SK-N-SH (cell line): ENCODE results near the gene RPL29. TPM values are rescaled to one million over a fixed set of nuclear protein-coding genes. Genes with fewer than 3 reads are reported as not detected.

Experiments
- CTCF ChIA-PET: fragments of 300-600, 350-600 bp; formaldehyde crosslinking; extraction: SDS; loops from one replicate; lab custom pipeline; 2021; lab: Yijun Ruan, JAX
- POLR2A ChIA-PET: fragments of 350-600 bp; sonication (Branson Sonifier 250); formaldehyde crosslinking; extraction: SDS; loops from one replicate; lab custom pipeline; 2020; ENCODE audit warnings: antibody characterized with exemption, inconsistent platforms; lab: Yijun Ruan, JAX
- DNase-seq: peaks from one replicate; pipeline ENCODE4 v3.0.0; 2012
- H2AFZ ChIP-seq: fragments of 200-600 bp; sonication (generic); 2 replicates; pipeline ENCODE4 v1.8.1; 2016; ENCODE audit warnings: antibody characterized with exemption, mild to moderate bottlenecking, low read depth
- H3F3A ChIP-seq: fragments of 200-600 bp; sonication (generic); replicated peaks from 2 replicates; pipeline ENCODE3; 2016; ENCODE audit warnings: antibody characterized with exemption, mild to moderate bottlenecking; ENCODE audit not compliant: insufficient read depth
- H3K27ac ChIP-seq, 2 experiments: fragments of 200-500 bp in 1 of 2; fragments of 200-600 bp in 1 of 2; sonication (Bioruptor generic) in 1 of 2; sonication (generic), shearing (Covaris generic) in 1 of 2; 2 replicates each; pipeline versions ENCODE4 v1.5.1 to v1.6.1; 2014 to 2016; ENCODE audit warnings: low read depth in 2 of 2, inconsistent platforms in 1 of 2, low read length in 1 of 2, mild to moderate bottlenecking in 1 of 2, mixed read lengths in 1 of 2
- H3K27me3 ChIP-seq: fragments of 200-600 bp; sonication (generic), shearing (Covaris generic); 2 replicates; pipeline ENCODE4 v1.6.1; 2016; ENCODE audit warnings: mixed run types; ENCODE audit not compliant: insufficient read depth
- H3K36me3 ChIP-seq, 2 experiments: fragments of 200-500 bp in 1 of 2; fragments of 200-600 bp in 1 of 2; sonication (Bioruptor generic) in 1 of 2; sonication (generic) in 1 of 2; replicated peaks in 1 of 2; 2 replicates each; pipeline versions ENCODE3 to v1.5.1; 2014 to 2016; ENCODE audit warnings: low read length in 1 of 2, mild to moderate bottlenecking in 1 of 2; ENCODE audit not compliant: insufficient read depth in 2 of 2, control insufficient read depth in 1 of 2
- H3K4me1 ChIP-seq, 2 experiments: fragments of 200-500 bp in 1 of 2; fragments of 200-600 bp in 1 of 2; sonication (Bioruptor generic) in 1 of 2; sonication (generic), shearing (Covaris generic) in 1 of 2; 2 replicates each; pipeline versions ENCODE4 v1.5.1 to v1.6.1; 2014 to 2016; ENCODE audit warnings: low read depth in 1 of 2, low read length in 1 of 2, mixed run types in 1 of 2; ENCODE audit not compliant: insufficient read depth in 2 of 2, control insufficient read depth in 1 of 2
- H3K4me2 ChIP-seq: fragments of 200-600 bp; sonication (generic), shearing (Covaris generic); 2 replicates; pipeline ENCODE4 v1.6.1; 2017; ENCODE audit warnings: mixed run types
- H3K4me3 ChIP-seq, 2 experiments: fragments of 200-500 bp in 1 of 2; fragments of 200-600 bp in 1 of 2; sonication (Bioruptor generic) in 1 of 2; sonication (generic), shearing (Covaris generic) in 1 of 2; 2 replicates each; pipeline versions ENCODE4 v1.5.1 to v1.8.1; 2014 to 2016; ENCODE audit warnings: low read depth in 2 of 2, inconsistent platforms in 1 of 2, low read length in 1 of 2, mild to moderate bottlenecking in 1 of 2, mixed read lengths in 1 of 2, moderate library complexity in 1 of 2
- H3K79me2 ChIP-seq: fragments of 200-600 bp; sonication (generic); 2 replicates; pipeline ENCODE4 v1.8.1; 2017; ENCODE audit warnings: mild to moderate bottlenecking; ENCODE audit not compliant: insufficient read depth
- H3K9ac ChIP-seq: fragments of 200-600 bp; sonication (generic); 2 replicates; pipeline ENCODE4 v1.6.1; 2017; ENCODE audit warnings: mixed run types
- H3K9me2 ChIP-seq: fragments of 200-600 bp; sonication (generic); 2 replicates; pipeline ENCODE4 v1.6.1; 2017; ENCODE audit warnings: mixed run types
- H3K9me3 ChIP-seq: fragments of 200-600 bp; sonication (generic); 2 replicates; pipeline ENCODE4 v1.6.1; 2017; ENCODE audit warnings: mixed run types, mild to moderate bottlenecking, moderate library complexity
- H4K20me1 ChIP-seq: fragments of 200-600 bp; sonication (generic); 2 replicates; pipeline ENCODE4 v1.6.1; 2017; ENCODE audit warnings: mild to moderate bottlenecking, mixed run types; ENCODE audit not compliant: insufficient read depth
- CHD2 ChIP-seq: fragments of 150-350 bp; IDR thresholded peaks from 2 replicates; pipeline ENCODE4 v1.6.1; 2018; ENCODE audit warnings: low read length; ENCODE audit not compliant: partially characterized antibody
- ELF1 ChIP-seq: IDR thresholded peaks from 2 replicates; pipeline ENCODE4 v1.4.0; 2012
- EP300 ChIP-seq, 2 experiments: IDR thresholded peaks; 2 replicates each; pipeline versions ENCODE4 v1.4.0 to v1.6.1; 2012; ENCODE audit warnings: borderline replicate concordance in 1 of 2, low read depth in 1 of 2, low read length in 1 of 2
- FOXJ3 ChIP-seq: sonication (generic); formaldehyde crosslinking; IDR thresholded peaks from 2 replicates; pipeline ENCODE4 v1.5.1; 2020; ENCODE audit warnings: mild to moderate bottlenecking, missing genetic modification reagents
- FOXM1 ChIP-seq: IDR thresholded peaks from 2 replicates; pipeline ENCODE4 v1.4.0; 2012; ENCODE audit warnings: low read depth, mild to moderate bottlenecking
- GATA2 ChIP-seq: sonication (generic); formaldehyde crosslinking; IDR thresholded peaks from 2 replicates; pipeline ENCODE4 v1.5.0; 2020; ENCODE audit warnings: mild to moderate bottlenecking, missing genetic modification reagents
- JUND ChIP-seq: IDR thresholded peaks from 2 replicates; pipeline ENCODE4 v1.4.0; 2012
- MEF2A ChIP-seq: IDR thresholded peaks from 2 replicates; pipeline ENCODE4 v1.4.0; 2012; ENCODE audit warnings: low read depth, borderline replicate concordance
- MXI1 ChIP-seq: IDR thresholded peaks from 2 replicates; pipeline ENCODE4 v1.6.1; 2012; ENCODE audit warnings: mild to moderate bottlenecking, low read depth, low read length, improper control_type of control experiment
- NFIC ChIP-seq: IDR thresholded peaks from 2 replicates; pipeline ENCODE4 v1.4.0; 2012; ENCODE audit warnings: borderline replicate concordance
- POLR2AphosphoS5 ChIP-seq: IDR thresholded peaks from 2 replicates; pipeline ENCODE4 v1.6.1; 2012; ENCODE audit warnings: low read depth, low read length
- RAD21 ChIP-seq: IDR thresholded peaks from 2 replicates; pipeline ENCODE4 v1.6.1; 2012; ENCODE audit warnings: mild to moderate bottlenecking, low read length
- RCOR1 ChIP-seq: fragments of 150-350 bp; IDR thresholded peaks from 2 replicates; pipeline ENCODE4 v1.6.1; 2017; ENCODE audit warnings: antibody characterized with exemption, low read length
- RFX5 ChIP-seq: IDR thresholded peaks from 2 replicates; pipeline ENCODE4 v1.6.1; 2012; ENCODE audit warnings: mild to moderate bottlenecking, improper control_type of control experiment, low read length
- RXRA ChIP-seq: IDR thresholded peaks from 2 replicates; pipeline ENCODE4 v1.4.0; 2012; ENCODE audit warnings: low read depth, mild to moderate bottlenecking, borderline replicate concordance
- SMC3 ChIP-seq: IDR thresholded peaks from 2 replicates; pipeline ENCODE4 v1.6.1; 2012; ENCODE audit warnings: low read depth, low read length, improper control_type of control experiment
- TCF12 ChIP-seq: IDR thresholded peaks from 2 replicates; pipeline ENCODE4 v1.4.0; 2012
- YY1 ChIP-seq: IDR thresholded peaks from 2 replicates; pipeline ENCODE4 v1.4.0; 2012; ENCODE audit warnings: low read depth, mild to moderate bottlenecking
- WGBS: methylation state at CpG from one replicate; pipeline ENCODE4 v1.1.6; 2017; ENCODE audit warnings: low lambda C conversion rate; 5-methylcytosine and 5-hydroxymethylcytosine counted together
- polyA plus RNA-seq, 3 experiments: library from polyadenylated mRNA; depleted of rRNA; stranded (reverse); fragments of >200 nt; gene quantifications; 2 replicates each; pipeline ENCODE4 v1.2.3, GENCODE V29; 2012
- TF ChIP-seq, protein P1 (sequence below): fragments of 150-350 bp; IDR thresholded peaks from 2 replicates; pipeline ENCODE4 v1.6.1; 2017; ENCODE audit warnings: antibody characterized with exemption, low read length, low read depth, borderline replicate concordance
- TF ChIP-seq, protein P2 (sequence below): IDR thresholded peaks from 2 replicates; pipeline ENCODE4 v1.4.0; 2012; ENCODE audit warnings: low read depth
- TF ChIP-seq, protein P3 (sequence below): IDR thresholded peaks from 2 replicates; pipeline ENCODE4 v1.6.1; 2012; ENCODE audit warnings: mild to moderate bottlenecking, low read depth, low read length, moderate library complexity
- TF ChIP-seq, protein P4 (sequence below): IDR thresholded peaks from 2 replicates; pipeline ENCODE4; 2012
- TF ChIP-seq, protein P5 (sequence below): IDR thresholded peaks from 2 replicates; pipeline ENCODE4 v1.4.0; 2012; ENCODE audit warnings: low read depth, borderline replicate concordance

RPL29 gene
- polyA plus RNA-seq, 1 of the 3 experiments (the other 2 are of a cell fraction), result 3,173 TPM

DNA sequence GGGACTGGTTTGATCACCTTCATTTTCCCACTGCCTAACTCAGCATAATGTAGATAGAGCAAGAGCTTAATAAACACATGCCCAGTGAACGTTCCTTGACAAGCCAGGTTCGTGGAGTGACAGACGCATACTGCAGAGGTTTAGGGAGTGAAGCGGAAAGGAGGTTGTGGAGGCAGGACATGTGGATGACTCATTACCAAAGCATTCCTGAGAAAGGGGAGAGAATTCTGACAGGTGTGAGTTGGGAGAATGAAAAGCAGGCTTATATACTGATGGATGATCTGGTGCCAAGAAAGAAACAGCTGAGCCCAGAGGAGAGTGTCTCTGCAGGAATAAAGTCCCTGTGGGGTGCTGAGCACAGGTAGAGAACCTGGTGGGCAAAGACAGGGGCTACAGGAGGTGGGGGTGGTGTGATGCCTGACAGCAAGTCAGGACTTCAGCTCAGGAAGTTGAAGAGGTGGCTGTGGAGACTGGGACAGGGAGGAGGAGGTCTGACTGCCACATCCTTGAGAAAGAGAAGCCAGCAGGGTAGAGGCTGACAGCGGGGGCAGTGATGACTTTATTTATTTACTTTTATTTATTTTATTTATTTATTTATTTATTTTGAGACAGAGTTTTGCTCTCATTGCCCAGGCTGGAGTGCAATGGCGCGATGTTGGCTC lies 2.4 kb upstream of the RPL29 start:
- Histone ChIP-seq H3K79me2 (peaks cover 27% of the 10 kb centered on the region), H3K4me3 (no peak overlapping the region), H3K36me3 (peaks cover 13 to 17% of the 10 kb centered on the region in 2 experiments), H3F3A (peaks cover 13% of the 10 kb centered on the region), H3K4me1 (peaks cover 9 to 28% of the 10 kb centered on the region in 2 experiments; a peak in 3 of 4 replicates), H3K27ac (no peak overlapping the region), H3K9me3 (no peaks in the 10 kb centered on the region), H3K9ac (no peak overlapping the region), H2AFZ (no peak overlapping the region), H3K9me2 (no peaks in the 10 kb centered on the region), H3K27me3 (no peaks in the 10 kb centered on the region), H3K4me2 (no peak overlapping the region), H4K20me1 (0 out of 2 replicates have a peak, but pooled peaks cover 4% of the 10 kb centered on the region)
- WGBS, result 60% methylated on average over 7 of the region's 7 CpGs
- TF ChIP-seq FOXM1 (no peak), POLR2AphosphoS5 (no peak), SMC3 (no peak), NFIC (no peak), RFX5 (no peak), TCF12 (no peak), RCOR1 (no peak), RXRA (no peak), RAD21 (no peak), MEF2A (no peak), FOXJ3 (CRISPR knock-in tag) (no peak)
- TF ChIP-seq, protein P1, sequence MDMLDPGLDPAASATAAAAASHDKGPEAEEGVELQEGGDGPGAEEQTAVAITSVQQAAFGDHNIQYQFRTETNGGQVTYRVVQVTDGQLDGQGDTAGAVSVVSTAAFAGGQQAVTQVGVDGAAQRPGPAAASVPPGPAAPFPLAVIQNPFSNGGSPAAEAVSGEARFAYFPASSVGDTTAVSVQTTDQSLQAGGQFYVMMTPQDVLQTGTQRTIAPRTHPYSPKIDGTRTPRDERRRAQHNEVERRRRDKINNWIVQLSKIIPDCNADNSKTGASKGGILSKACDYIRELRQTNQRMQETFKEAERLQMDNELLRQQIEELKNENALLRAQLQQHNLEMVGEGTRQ, result no peak
- CTCF ChIA-PET, result interaction anchor here (0.6 to 1.9 kb wide), 6 partner anchors 52 to 449 kb away, joined by 3 to 10 read pairs (median 5); no protein-coding TSS in a partner anchor
- POLR2A ChIA-PET, result no interaction called here
- no peak for DNase-seq

DNA sequence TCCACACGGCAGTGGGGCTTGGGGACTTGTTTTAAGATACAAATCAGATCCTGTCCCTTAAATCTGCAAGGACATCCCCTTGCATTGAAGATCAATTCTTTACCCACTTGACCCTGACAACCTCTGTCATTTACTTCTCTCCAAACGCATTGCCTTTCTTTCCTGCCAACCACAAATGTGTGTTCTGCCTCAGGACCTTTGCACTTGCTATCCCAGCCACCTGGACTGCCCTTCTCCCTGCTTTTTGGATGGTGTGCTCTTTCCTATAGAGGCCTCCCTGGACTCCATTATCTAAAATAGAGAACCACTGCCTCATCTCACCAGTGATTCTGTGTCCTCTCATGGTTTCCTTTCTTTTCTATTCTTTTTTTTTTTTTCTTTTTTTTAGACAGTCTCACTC lies 1.5 kb upstream of the RPL29 start:
- Histone ChIP-seq H3K27ac (no peak overlapping the region), H3K4me2 (no peak overlapping the region), H3K9me3 (no peaks in the 10 kb centered on the region), H2AFZ (no peak overlapping the region), H3K27me3 (no peaks in the 10 kb centered on the region), H3K9ac (no peak overlapping the region), H3K4me1 (peaks cover 9 to 29% of the 10 kb centered on the region in 2 experiments; a peak in 3 of 4 replicates), H3F3A (peaks cover 18% of the 10 kb centered on the region), H3K79me2 (peaks cover 36% of the 10 kb centered on the region), H3K36me3 (peaks cover 19 to 23% of the 10 kb centered on the region in 2 experiments), H4K20me1 (0 out of 2 replicates have a peak, but pooled peaks cover 11% of the 10 kb centered on the region), H3K9me2 (no peaks in the 10 kb centered on the region), H3K4me3 (no peak overlapping the region)
- WGBS, result 66% methylated on average over 2 of the region's 2 CpGs
- POLR2A ChIA-PET, result no interaction called here
- CTCF ChIA-PET, result interaction anchor here (0.6 to 1.6 kb wide), 3 partner anchors 51 to 223 kb away, joined by 3 to 6 read pairs (median 5); no protein-coding TSS in a partner anchor
- no peak for DNase-seq
- no peak for TF ChIP-seq JUND
- TF ChIP-seq, protein P2, sequence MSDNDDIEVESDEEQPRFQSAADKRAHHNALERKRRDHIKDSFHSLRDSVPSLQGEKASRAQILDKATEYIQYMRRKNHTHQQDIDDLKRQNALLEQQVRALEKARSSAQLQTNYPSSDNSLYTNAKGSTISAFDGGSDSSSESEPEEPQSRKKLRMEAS, result no peak
- TF ChIP-seq, protein P3, sequence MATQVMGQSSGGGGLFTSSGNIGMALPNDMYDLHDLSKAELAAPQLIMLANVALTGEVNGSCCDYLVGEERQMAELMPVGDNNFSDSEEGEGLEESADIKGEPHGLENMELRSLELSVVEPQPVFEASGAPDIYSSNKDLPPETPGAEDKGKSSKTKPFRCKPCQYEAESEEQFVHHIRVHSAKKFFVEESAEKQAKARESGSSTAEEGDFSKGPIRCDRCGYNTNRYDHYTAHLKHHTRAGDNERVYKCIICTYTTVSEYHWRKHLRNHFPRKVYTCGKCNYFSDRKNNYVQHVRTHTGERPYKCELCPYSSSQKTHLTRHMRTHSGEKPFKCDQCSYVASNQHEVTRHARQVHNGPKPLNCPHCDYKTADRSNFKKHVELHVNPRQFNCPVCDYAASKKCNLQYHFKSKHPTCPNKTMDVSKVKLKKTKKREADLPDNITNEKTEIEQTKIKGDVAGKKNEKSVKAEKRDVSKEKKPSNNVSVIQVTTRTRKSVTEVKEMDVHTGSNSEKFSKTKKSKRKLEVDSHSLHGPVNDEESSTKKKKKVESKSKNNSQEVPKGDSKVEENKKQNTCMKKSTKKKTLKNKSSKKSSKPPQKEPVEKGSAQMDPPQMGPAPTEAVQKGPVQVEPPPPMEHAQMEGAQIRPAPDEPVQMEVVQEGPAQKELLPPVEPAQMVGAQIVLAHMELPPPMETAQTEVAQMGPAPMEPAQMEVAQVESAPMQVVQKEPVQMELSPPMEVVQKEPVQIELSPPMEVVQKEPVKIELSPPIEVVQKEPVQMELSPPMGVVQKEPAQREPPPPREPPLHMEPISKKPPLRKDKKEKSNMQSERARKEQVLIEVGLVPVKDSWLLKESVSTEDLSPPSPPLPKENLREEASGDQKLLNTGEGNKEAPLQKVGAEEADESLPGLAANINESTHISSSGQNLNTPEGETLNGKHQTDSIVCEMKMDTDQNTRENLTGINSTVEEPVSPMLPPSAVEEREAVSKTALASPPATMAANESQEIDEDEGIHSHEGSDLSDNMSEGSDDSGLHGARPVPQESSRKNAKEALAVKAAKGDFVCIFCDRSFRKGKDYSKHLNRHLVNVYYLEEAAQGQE, result no peak
- no peak for TF ChIP-seq FOXM1
- no peak for TF ChIP-seq CHD2
- TF ChIP-seq EP300 (IDR thresholded peaks at IDR 0.05; ENCODE audit: borderline replicate concordance in 1 of 2, low read depth in 1 of 2, low read length in 1 of 2), result no peak
- TF ChIP-seq RXRA, result no peak
- TF ChIP-seq, protein P4, sequence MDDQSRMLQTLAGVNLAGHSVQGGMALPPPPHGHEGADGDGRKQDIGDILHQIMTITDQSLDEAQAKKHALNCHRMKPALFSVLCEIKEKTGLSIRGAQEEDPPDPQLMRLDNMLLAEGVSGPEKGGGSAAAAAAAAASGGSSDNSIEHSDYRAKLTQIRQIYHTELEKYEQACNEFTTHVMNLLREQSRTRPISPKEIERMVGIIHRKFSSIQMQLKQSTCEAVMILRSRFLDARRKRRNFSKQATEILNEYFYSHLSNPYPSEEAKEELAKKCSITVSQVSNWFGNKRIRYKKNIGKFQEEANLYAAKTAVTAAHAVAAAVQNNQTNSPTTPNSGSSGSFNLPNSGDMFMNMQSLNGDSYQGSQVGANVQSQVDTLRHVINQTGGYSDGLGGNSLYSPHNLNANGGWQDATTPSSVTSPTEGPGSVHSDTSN, result no peak
- TF ChIP-seq ELF1, result no peak
- TF ChIP-seq MXI1, result no peak
- TF ChIP-seq FOXJ3 (CRISPR knock-in tag), result no peak
- TF ChIP-seq TCF12, result no peak
- no peak for TF ChIP-seq GATA2
- TF ChIP-seq, protein P5, sequence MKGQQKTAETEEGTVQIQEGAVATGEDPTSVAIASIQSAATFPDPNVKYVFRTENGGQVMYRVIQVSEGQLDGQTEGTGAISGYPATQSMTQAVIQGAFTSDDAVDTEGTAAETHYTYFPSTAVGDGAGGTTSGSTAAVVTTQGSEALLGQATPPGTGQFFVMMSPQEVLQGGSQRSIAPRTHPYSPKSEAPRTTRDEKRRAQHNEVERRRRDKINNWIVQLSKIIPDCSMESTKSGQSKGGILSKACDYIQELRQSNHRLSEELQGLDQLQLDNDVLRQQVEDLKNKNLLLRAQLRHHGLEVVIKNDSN, result no peak
- no peak for TF ChIP-seq YY1
